HEK293 (cell line): ENCODE measurements around the gene ACTL8.

Experiments used
- CTCF ChIP-seq: fragments of 450-650 bp; formaldehyde crosslinking; IDR thresholded peaks from 2 replicates; pipeline ENCODE4 v1.5.1; 2016; ENCODE audit warnings: missing biosample characterization, missing genetic modification characterization
- MZF1 ChIP-seq: fragments of 450-650 bp; formaldehyde crosslinking; IDR thresholded peaks from 2 replicates; pipeline ENCODE4 v1.5.1; 2017; ENCODE audit warnings: missing biosample characterization, missing genetic modification characterization, borderline replicate concordance
- YY1 ChIP-seq: fragments of 450-650 bp; formaldehyde crosslinking; IDR thresholded peaks from 2 replicates; pipeline ENCODE4 v1.5.1; 2018; ENCODE audit warnings: missing biosample characterization, missing genetic modification characterization
- ZNF112 ChIP-seq: fragments of 450-650 bp; formaldehyde crosslinking; IDR thresholded peaks from 2 replicates; pipeline ENCODE4 v1.5.0; 2017; ENCODE audit warnings: missing biosample characterization, missing genetic modification characterization
- ZNF121 ChIP-seq: fragments of 450-650 bp; formaldehyde crosslinking; IDR thresholded peaks from 2 replicates; pipeline ENCODE4 v1.5.1; 2016; ENCODE audit warnings: missing biosample characterization, missing genetic modification characterization

- TF ChIP-seq ZNF112 (tag by site-specific recombination) (no peak), MZF1 (tag by site-specific recombination) (no peak), CTCF (no peak), ZNF121 (tag by site-specific recombination) (no peak), YY1 (tag by site-specific recombination) (no peak)
Measured at GRCh38 chr1:17852383-17852782, 97.2 kb downstream of the ACTL8 start.
